GM12874 (cell line): Measurements from ENCODE around the gene DCUN1D1.

ENCODE experiments used
- CTCF ChIP-seq: IDR thresholded peaks from 2 replicates; pipeline ENCODE4 v1.5.1; 2011; ENCODE audit warnings: low read depth, mild to moderate bottlenecking, control low read depth, low read length, moderate library complexity; ENCODE audit not compliant: insufficient read depth

Gene DCUN1D1

GRCh38 chr3:182912474-182912873 is 67.9 kb downstream of the DCUN1D1 start:
- no peak for TF ChIP-seq CTCF

- TF ChIP-seq CTCF: no peak
Measured at GRCh38 chr3:182911782-182912111, 68.6 kb downstream of the DCUN1D1 start.

GRCh38 chr3:182910936-182911781 is 69.2 kb downstream of the DCUN1D1 start:
- no peak for TF ChIP-seq CTCF

- TF ChIP-seq CTCF: peak; percentile 40
Measured at GRCh38 chr3:182909318-182910040, 70.9 kb downstream of the DCUN1D1 start.

- no peak for TF ChIP-seq CTCF
Measured at GRCh38 chr3:182908471-182908870, 71.9 kb downstream of the DCUN1D1 start.

- no peak for TF ChIP-seq CTCF
Measured at GRCh38 chr3:182906036-182906435, 74.3 kb downstream of the DCUN1D1 start.

- TF ChIP-seq CTCF: no peak
Measured at GRCh38 chr3:182905623-182906022, 74.7 kb downstream of the DCUN1D1 start.
